Tibial artery (tissue), 4 donors: ENCODE measurements around the gene NSUN2.

Experiments used
- DNase-seq, 2 donors: peaks; one replicate each; pipeline ENCODE4 v3.0.0-alpha.2; 2019
- H3K27ac ChIP-seq, 2 donors: fragments of 200-600 bp; sonication (generic) in 1 of 2; 1 replicate in 1 of 2; 2 replicates in 1 of 2; pipeline ENCODE4 v1.5.1; 2018 to 2019; ENCODE audit warnings: mild to moderate bottlenecking in 1 of 2
- H3K27me3 ChIP-seq, 2 donors: fragments of 200-600 bp; sonication (generic) in 1 of 2; one replicate each; pipeline versions ENCODE4 v1.5.1 to v1.6.0; 2016 to 2019
- H3K36me3 ChIP-seq, 3 donors: fragments of 200-600 bp; sonication (generic) in 2 of 3; one replicate each; pipeline ENCODE4 v1.5.1; 2016 to 2019; ENCODE audit warnings: mild to moderate bottlenecking in 2 of 3
- H3K4me1 ChIP-seq, 4 donors: fragments of 200-600 bp; sonication (generic) in 2 of 4; 1 replicate in 3 of 4; 2 replicates in 1 of 4; pipeline ENCODE4 v1.5.1; 2016 to 2019
- H3K4me3 ChIP-seq, 2 donors: fragments of 200-600 bp; sonication (generic) in 1 of 2; 1 replicate in 1 of 2; 2 replicates in 1 of 2; pipeline ENCODE4 v1.5.1; 2018 to 2019; ENCODE audit warnings: mild to moderate bottlenecking in 2 of 2
- H3K9me3 ChIP-seq, 3 donors: fragments of 200-600 bp; sonication (generic) in 1 of 3; one replicate each; pipeline ENCODE4 v1.5.1; 2016 to 2019
- CTCF ChIP-seq, 2 experiments: fragments of 200-600 bp in 1 of 2; fragments of 450-650 bp in 1 of 2; IDR thresholded peaks; one replicate each; pipeline ENCODE4 v1.5.1; 2017 to 2019; ENCODE audit warnings: antibody characterized with exemption in 2 of 2, mild to moderate bottlenecking in 1 of 2, moderate library complexity in 1 of 2
- intact Hi-C: fragments of 100-400 bp; cut with DNase I; formaldehyde crosslinking; loops from one replicate; pipeline ENCODE4 v1.15.0; 2023; ENCODE audit warnings: low total_unique reads

Gene NSUN2

DNA sequence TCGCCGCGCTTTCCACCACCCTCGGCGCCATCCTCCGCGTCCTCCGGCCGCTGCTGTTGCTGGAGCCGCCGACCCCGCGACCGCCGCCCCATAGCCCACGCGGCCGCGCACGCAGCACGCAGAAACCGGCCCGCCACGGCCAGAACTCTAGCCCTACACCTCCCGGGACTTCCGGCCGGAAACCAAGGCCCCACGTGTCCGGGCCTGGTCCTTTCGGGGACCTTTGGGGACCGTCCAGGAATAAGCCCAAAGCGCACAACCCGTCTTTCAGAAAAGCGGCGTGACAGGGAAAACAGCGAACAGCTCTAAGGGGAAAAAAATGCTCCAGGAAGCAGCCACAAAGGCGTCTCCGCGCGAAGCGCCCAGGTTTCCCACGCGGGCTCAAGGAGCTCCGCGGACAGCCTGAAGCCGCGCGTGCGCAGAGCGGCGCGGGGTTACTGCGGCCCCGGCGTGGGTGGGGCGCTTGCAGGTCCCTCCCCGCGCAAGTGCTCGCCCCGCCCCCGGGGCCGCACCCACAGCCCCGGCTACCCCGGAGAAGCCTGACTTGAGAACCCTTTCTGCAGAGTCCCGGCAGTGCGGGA lies at the start of gene NSUN2, which contains the start of gene SRD5A1:
NSUN2 (minus strand) TSS at position 157 of the 581 bp plus-strand sequence; CDS start at position 92, 65 bp downstream.
SRD5A1 (plus strand) TSS at position 553 of the 581 bp plus-strand sequence. CDS start 137 bp downstream, outside the sequence.
- peak within 1 kb of the TSS; percentile 86 to 90 for H3K27ac ChIP-seq
- H3K4me1 ChIP-seq: peaks cover 0 to 24% (median 22%) of the 10 kb centered on the region in 4 donors
- H3K27me3 ChIP-seq: no peaks in the 10 kb centered on the region
- peak within 1 kb of the TSS; percentile 64 to 95 for H3K4me3 ChIP-seq
- peak; percentile 88 to 93 for DNase-seq
- no peak for TF ChIP-seq CTCF (IDR thresholded peaks at IDR 0.05)
- intact Hi-C loops: loop anchor here (5.0 kb wide), 2 partner anchors 79 to 114 kb away; partner anchors contain the start of gene TENT4A
- no peaks in the 10 kb centered on the region for H3K9me3 ChIP-seq
- peaks cover 22 to 34% (median 23%) of the 10 kb centered on the region in 3 donors for H3K36me3 ChIP-seq

DNA sequence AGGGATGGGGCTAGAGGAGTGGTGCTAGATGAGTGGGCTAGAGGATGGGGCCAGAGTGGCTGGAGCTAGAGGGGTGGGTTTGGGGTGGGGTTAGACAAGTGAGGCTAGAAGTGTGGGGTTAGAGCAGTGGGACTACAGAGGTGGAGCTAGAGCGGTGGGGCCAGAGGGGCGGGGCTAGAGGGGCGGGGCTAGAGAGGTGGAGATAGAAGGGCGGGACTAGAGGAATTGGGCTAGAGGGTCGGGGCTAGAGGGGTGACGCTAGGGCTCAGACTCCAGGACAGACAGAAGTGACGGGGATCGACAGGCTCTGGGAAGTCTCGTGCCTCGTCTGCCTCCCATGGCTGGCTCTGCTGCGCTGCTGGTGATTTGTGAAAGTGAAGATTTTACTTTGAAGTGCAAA lies 49.4 kb upstream of the NSUN2 start:
- no peaks in the 10 kb centered on the region for H3K9me3 ChIP-seq
- intact Hi-C loops: no loop called here
- no peaks in the 10 kb centered on the region for H3K36me3 ChIP-seq
- DNase-seq: no peak
- H3K27ac ChIP-seq: no peak overlapping the region
- H3K4me3 ChIP-seq: no peak overlapping the region
- no peak for TF ChIP-seq CTCF (IDR thresholded peaks at IDR 0.05)
- peaks cover 0 to 3% (median 0%) of the 10 kb centered on the region in 4 donors for H3K4me1 ChIP-seq
- H3K27me3 ChIP-seq: no peaks in the 10 kb centered on the region

DNA sequence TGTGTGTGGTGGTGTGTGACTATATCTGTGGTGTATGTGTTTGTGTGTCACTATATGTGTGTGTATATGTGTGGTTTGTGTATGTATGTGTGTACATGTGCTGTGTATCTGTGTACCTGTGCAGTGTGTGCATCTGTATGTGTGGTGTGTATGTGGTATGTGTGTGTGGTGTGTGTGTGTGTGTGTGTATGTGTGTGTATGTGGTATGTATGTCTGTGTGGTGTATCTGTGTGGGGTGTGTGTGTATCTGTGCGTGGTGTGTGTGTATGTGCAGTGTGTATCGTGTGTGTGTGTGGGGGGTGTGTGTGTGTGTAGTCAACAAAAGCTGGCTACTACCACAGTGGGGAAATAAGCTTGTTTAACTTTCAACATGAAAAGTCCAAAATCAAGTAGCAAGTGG lies 48.8 kb upstream of the NSUN2 start:
- H3K4me1 ChIP-seq: no peaks in the 10 kb centered on the region
- intact Hi-C loops: no loop called here
- no peak for TF ChIP-seq CTCF (IDR thresholded peaks at IDR 0.05)

GRCh38 chr5:6680922-6681321 lies 48.1 kb upstream of the NSUN2 start:
- Histone ChIP-seq H3K9me3 (no peaks in the 10 kb centered on the region), H3K4me1 (no peaks in the 10 kb centered on the region), H3K27me3 (no peaks in the 10 kb centered on the region), H3K4me3 (no peak overlapping the region), H3K27ac (no peak overlapping the region), H3K36me3 (no peaks in the 10 kb centered on the region)
- TF ChIP-seq CTCF (IDR thresholded peaks at IDR 0.05): no peak
- DNase-seq: no peak
- intact Hi-C loops: no loop called here

More for the DNA sequence above, 48.8 kb upstream of the NSUN2 start:
- H3K27ac ChIP-seq: no peak overlapping the region
- no peak overlapping the region for H3K4me3 ChIP-seq
- DNase-seq: no peak
- H3K36me3 ChIP-seq: no peaks in the 10 kb centered on the region
- H3K9me3 ChIP-seq: no peaks in the 10 kb centered on the region
- H3K27me3 ChIP-seq: no peaks in the 10 kb centered on the region

DNA sequence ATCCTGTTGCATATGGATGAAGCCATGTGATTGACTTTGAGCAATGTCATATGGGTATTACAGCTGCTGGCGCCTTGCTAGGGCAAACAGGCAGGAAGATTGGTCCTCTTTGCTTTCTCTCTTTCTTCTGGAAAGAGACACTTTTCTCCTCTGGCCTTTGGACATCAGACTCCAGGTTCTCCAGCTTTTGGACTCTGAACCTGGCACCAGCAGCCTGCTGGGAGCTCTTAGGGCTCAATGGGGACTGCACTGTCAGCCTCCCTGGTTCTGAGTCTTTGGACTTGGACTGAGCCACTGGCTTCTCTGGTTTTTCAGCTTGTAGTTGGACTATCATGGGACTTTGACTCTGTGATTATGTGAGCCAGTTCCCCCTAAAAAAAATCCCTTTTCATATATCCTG lies 45.5 kb upstream of the NSUN2 start:
- TF ChIP-seq CTCF (IDR thresholded peaks at IDR 0.05): no peak
- no peaks in the 10 kb centered on the region for H3K9me3 ChIP-seq
- DNase-seq: no peak
- no peak overlapping the region for H3K27ac ChIP-seq
- intact Hi-C loops: no loop called here
- no peaks in the 10 kb centered on the region for H3K27me3 ChIP-seq
- no peak overlapping the region for H3K4me3 ChIP-seq
- H3K36me3 ChIP-seq: peaks cover 0 to under 1% (median 0%) of the 10 kb centered on the region in 3 donors
- H3K4me1 ChIP-seq: no peaks in the 10 kb centered on the region
